Stimulated activated CD8-positive, alpha-beta memory T cell treated with anti-CD3 and anti-CD28 coated beads, Interleukin-7, amount 100 ng/mL, for 1 hour (primary cell): ENCODE results near the gene SPINK6.

Experiments
- DNase-seq, 2 donors: peaks; one replicate each; pipeline ENCODE4 v3.0.0-alpha.2; 2020; ENCODE audit warnings: low read depth in 2 of 2

SPINK6 gene

GRCh38 chr5:148224117-148224742, 21.4 kb downstream of the SPINK6 start:
- DNase-seq: no peak

- no peak for DNase-seq
These were observed 25.6 kb downstream of the SPINK6 start for GRCh38 chr5:148228392-148228984.

- DNase-seq: no peak
These were observed 27.0 kb downstream of the SPINK6 start for GRCh38 chr5:148229840-148230239.

- no peak for DNase-seq
These were observed 27.4 kb downstream of the SPINK6 start for GRCh38 chr5:148230240-148230639.

- DNase-seq: no peak
These were observed 35.1 kb downstream of the SPINK6 start for GRCh38 chr5:148237785-148238417.

GRCh38 chr5:148238418-148238794, 35.6 kb downstream of the SPINK6 start, which contains the start of gene MARCOL:
TSS of gene MARCOL (plus strand) at chr5:148238525. CDS start at chr5:148238598, 73 bp downstream.
- DNase-seq: no peak

- DNase-seq: no peak
These were observed 46.1 kb downstream of the SPINK6 start for GRCh38 chr5:148248894-148249293.

GRCh38 chr5:148255456-148255855, 52.6 kb downstream of the SPINK6 start:
- DNase-seq: no peak

GRCh38 chr5:148259288-148259687, 56.4 kb downstream of the SPINK6 start:
- DNase-seq: no peak

- no peak for DNase-seq
These were observed 58.4 kb downstream of the SPINK6 start for GRCh38 chr5:148261221-148261620.
